Measurements from ENCODE around the gene ABCC1. TPM values are rescaled to one million over a fixed set of nuclear protein-coding genes. Genes with fewer than 3 reads are reported as not detected.

Gene ABCC1
- total and polyA plus RNA-seq, 12 donors: 12.4 to 38.8 (median 28.0) TPM

DNA sequence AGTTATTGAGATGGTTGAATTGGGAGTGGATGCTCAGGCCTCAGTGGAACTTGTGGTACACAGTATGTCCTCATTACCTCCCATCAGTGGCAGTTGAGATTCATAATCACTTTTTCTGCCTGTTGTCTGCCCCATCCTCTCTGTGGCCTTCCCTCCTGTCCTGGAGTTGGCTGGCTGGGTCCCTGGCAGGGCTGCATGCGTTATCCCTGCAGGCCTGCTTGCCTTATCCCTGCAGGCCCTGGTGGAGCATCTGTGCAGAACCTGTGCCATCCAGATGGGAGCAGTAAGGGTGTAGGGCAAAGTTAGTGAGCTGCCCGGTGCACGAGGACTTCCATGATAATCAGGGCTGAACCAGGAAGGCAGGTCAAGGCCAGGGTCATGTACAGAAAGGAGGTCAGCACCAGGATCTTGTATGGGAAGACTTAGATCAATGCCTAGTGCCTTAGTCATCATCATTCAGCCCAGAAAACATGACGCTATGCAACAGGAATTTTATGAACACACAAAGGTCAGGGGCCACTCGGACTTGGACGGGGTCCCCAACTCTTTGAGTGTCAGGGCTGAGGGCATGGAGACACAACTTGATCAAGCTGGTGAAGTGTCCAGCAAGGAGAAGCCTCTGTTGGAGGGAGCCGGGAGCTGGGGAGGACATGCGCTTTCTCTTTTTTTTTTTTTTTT is 47.2 kb downstream of the ABCC1 start:
- WGBS, 4 donors: 25 to 55% (median 34%) methylated on average over 7 to 8 of the region's 8 CpGs
- H3K27me3 ChIP-seq: no peaks in the 10 kb centered on the region
- no peak overlapping the region for H3K4me3 ChIP-seq
- H3K9me3 ChIP-seq (replicated peaks in 1 of 3): no peaks in the 10 kb centered on the region
- TF ChIP-seq, protein P1, sequence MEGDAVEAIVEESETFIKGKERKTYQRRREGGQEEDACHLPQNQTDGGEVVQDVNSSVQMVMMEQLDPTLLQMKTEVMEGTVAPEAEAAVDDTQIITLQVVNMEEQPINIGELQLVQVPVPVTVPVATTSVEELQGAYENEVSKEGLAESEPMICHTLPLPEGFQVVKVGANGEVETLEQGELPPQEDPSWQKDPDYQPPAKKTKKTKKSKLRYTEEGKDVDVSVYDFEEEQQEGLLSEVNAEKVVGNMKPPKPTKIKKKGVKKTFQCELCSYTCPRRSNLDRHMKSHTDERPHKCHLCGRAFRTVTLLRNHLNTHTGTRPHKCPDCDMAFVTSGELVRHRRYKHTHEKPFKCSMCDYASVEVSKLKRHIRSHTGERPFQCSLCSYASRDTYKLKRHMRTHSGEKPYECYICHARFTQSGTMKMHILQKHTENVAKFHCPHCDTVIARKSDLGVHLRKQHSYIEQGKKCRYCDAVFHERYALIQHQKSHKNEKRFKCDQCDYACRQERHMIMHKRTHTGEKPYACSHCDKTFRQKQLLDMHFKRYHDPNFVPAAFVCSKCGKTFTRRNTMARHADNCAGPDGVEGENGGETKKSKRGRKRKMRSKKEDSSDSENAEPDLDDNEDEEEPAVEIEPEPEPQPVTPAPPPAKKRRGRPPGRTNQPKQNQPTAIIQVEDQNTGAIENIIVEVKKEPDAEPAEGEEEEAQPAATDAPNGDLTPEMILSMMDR (IDR thresholded peaks at IDR 0.05): peak in 2 of 6 experiments; percentile 11 to 28
- no peak for TF ChIP-seq POLR2A (IDR thresholded peaks at IDR 0.05)
- H3K27ac ChIP-seq: peak overlapping the region in 4 of 5 donors; percentile 45 to 83 (median 60)
- H3K4me1 ChIP-seq (replicated peaks in 1 of 2): peaks cover 8 to 38% of the 10 kb centered on the region in 2 donors
- DNase-seq: peak; percentile 67 to 94 (median 87)
- no peaks in the 10 kb centered on the region for H3K36me3 ChIP-seq (replicated peaks in 1 of 2)
- intact Hi-C loops (cut with DNase I): no loop called here

DNA sequence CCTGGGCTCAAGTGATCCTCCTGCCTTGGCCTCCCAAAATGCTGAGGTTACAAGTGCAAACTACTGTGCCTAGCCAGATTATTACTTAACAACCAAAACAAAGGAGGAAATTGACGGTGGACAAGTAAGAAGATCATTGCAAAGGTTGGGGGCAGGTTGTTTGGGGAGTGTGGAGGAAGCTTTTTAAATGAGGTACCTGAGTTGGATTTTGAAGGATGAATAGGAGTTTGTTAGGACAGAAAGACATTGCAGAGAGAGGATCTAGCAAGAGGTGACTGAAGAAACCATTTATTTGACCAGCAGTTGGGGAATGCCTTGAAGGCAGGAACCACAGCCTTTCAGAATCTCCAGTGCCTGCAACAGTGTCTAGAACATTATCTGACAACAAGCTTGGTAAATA is 51.3 kb downstream of the ABCC1 start:
- no peak for TF ChIP-seq POLR2A (IDR thresholded peaks at IDR 0.05)
- TF ChIP-seq, protein P1 (IDR thresholded peaks at IDR 0.05): no peak
- H3K36me3 ChIP-seq (replicated peaks in 1 of 2): no peaks in the 10 kb centered on the region
- H3K27ac ChIP-seq: no peak overlapping the region
- intact Hi-C loops (cut with DNase I): no loop called here
- H3K27me3 ChIP-seq: no peaks in the 10 kb centered on the region
- H3K4me1 ChIP-seq (replicated peaks in 1 of 2): peaks cover 8 to 28% of the 10 kb centered on the region in 2 donors
- 73 to 88% (median 86%) methylated on average over 1 of the region's 1 CpG for WGBS, 4 donors
- no peaks in the 10 kb centered on the region for H3K9me3 ChIP-seq (replicated peaks in 1 of 3)
- no peak overlapping the region for H3K4me3 ChIP-seq
- no peak for DNase-seq

DNA sequence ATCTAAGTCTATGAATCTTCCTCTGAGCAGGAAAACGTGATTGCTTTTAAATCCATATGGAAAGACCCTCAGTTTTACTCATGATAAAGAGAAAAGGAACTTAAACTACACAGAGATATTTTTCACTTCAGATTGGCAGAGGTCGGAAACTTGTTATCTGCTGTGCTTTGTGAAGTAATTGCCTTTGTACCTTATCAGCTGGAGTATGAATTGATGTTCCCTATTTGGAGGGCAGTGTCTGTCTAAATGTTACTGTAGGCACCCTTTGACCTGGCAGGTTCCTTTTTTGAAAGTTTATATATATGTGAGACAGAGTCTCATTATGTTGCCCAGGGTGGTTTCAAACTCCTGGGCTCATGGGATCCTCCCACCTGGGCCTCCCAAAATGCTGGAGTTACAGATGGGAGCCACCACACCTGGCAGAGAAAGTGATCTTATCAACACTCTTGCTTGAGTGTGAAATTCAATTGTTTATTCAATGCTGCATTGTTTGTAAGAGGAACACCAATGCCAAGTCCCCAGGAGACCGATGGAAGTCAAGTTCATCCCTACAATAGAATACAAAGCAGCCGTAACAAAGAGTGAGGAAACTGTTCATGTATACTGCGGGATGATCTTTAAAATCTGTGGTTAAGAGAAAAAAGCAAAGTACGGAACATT is 52.3 kb downstream of the ABCC1 start:
- no peak for TF ChIP-seq POLR2A (IDR thresholded peaks at IDR 0.05)
- TF ChIP-seq, protein P1 (IDR thresholded peaks at IDR 0.05): no peak
- no peaks in the 10 kb centered on the region for H3K27me3 ChIP-seq
- WGBS, 4 donors: 78 to 85% (median 80%) methylated on average over 6 of the region's 6 CpGs
- no peaks in the 10 kb centered on the region for H3K9me3 ChIP-seq (replicated peaks in 1 of 3)
- intact Hi-C loops (cut with DNase I): no loop called here
- no peaks in the 10 kb centered on the region for H3K36me3 ChIP-seq (replicated peaks in 1 of 2)
- peaks cover 3 to 18% of the 10 kb centered on the region in 2 donors for H3K4me1 ChIP-seq (replicated peaks in 1 of 2)
- no peak for DNase-seq
- no peak overlapping the region for H3K27ac ChIP-seq
- no peak overlapping the region for H3K4me3 ChIP-seq

DNA sequence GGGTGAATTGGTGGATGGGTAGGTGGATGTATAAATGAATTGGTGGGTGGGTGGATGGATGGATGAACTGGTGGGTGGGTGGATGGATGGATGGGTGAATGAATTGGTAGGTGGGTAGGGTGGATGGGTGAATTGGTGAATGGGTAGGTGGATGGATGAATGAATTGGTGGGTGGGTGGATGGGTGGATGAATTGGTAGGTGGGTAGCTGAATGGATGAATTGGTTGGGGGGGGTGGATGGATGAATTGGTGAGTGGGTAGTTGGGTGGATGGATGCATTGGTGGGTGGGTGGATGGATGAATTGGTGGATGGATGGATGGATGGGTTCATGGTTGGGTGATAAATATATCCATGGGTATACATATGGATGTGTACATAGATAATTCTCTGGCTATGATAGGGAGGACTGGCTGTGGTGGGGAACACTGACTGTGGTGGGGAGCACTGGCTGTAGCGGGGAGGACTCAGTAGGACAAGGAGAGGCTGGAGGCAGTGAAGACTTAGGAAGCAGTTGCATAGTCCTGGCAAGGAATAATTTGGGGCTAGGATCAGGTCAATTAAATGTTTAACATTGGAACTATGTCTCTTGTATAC is 54.4 kb downstream of the ABCC1 start:
- H3K4me3 ChIP-seq: no peak overlapping the region
- no peaks in the 10 kb centered on the region for H3K36me3 ChIP-seq (replicated peaks in 1 of 2)
- peaks cover 0 to 6% of the 10 kb centered on the region in 2 donors for H3K4me1 ChIP-seq (replicated peaks in 1 of 2)
- WGBS, 4 donors: 0 to 100% (median 28%) methylated on average over 1 of the region's 1 CpG
- intact Hi-C loops (cut with DNase I): no loop called here
- H3K9me3 ChIP-seq (replicated peaks in 1 of 3): no peaks in the 10 kb centered on the region
- no peaks in the 10 kb centered on the region for H3K27me3 ChIP-seq
- H3K27ac ChIP-seq: no peak overlapping the region
- TF ChIP-seq, protein P1 (IDR thresholded peaks at IDR 0.05): no peak
- no peak for TF ChIP-seq POLR2A (IDR thresholded peaks at IDR 0.05)
- DNase-seq: no peak

Data from adrenal gland (tissue), 12 donors.